Uterus (tissue), 4 donors: ENCODE results near the gene SEC24D. TPM values are rescaled to one million over a fixed set of nuclear protein-coding genes. Genes with fewer than 3 reads are reported as not detected.

Experiments
- DNase-seq, 2 donors: peaks; one replicate each; pipeline ENCODE4 v3.0.0-alpha.2; 2019 to 2020
- H3K27ac ChIP-seq, 2 donors: fragments of 200-600 bp; sonication (generic); 1 replicate in 1 of 2; 2 replicates in 1 of 2; pipeline ENCODE4 v1.5.1; 2016 to 2018
- H3K27me3 ChIP-seq, 2 donors: fragments of 200-600 bp; sonication (generic); one replicate each; pipeline ENCODE4 v1.5.1; 2018 to 2019; ENCODE audit warnings: control low read depth in 1 of 2
- H3K36me3 ChIP-seq, 2 donors: fragments of 200-600 bp; sonication (generic); one replicate each; pipeline ENCODE4 v1.5.1; 2019; ENCODE audit warnings: control low read depth in 1 of 2
- H3K4me1 ChIP-seq, 2 donors: fragments of 200-600 bp; sonication (generic); one replicate each; pipeline ENCODE4 v1.5.1; 2018 to 2019; ENCODE audit warnings: control low read depth in 1 of 2
- H3K4me3 ChIP-seq, 2 donors: fragments of 200-600 bp; sonication (generic); 1 replicate in 1 of 2; 2 replicates in 1 of 2; pipeline ENCODE4 v1.5.1; 2018 to 2019; ENCODE audit warnings: mild to moderate bottlenecking in 1 of 2
- H3K9me3 ChIP-seq, 2 donors: fragments of 200-600 bp; sonication (generic); one replicate each; pipeline ENCODE4 v1.5.1; 2019; ENCODE audit warnings: control low read depth in 1 of 2
- CTCF ChIP-seq, 4 experiments: fragments of 200-600 bp in 2 of 4; fragments of 450-650 bp in 2 of 4; sonication (generic) in 2 of 4; IDR thresholded peaks; one replicate each; pipeline ENCODE4 v1.5.1; 2016 to 2019; ENCODE audit warnings: antibody characterized with exemption in 4 of 4, mild to moderate bottlenecking in 2 of 4, moderate library complexity in 1 of 4
- POLR2A ChIP-seq, 2 donors: fragments of 450-650 bp; IDR thresholded peaks; one replicate each; pipeline ENCODE4 v1.6.1; 2016; ENCODE audit warnings: antibody characterized with exemption in 2 of 2, mild to moderate bottlenecking in 1 of 2, moderate library complexity in 1 of 2
- intact Hi-C: fragments of 100-400 bp; cut with DNase I; formaldehyde crosslinking; loops from one replicate; pipeline ENCODE4 v1.15.1; 2023; ENCODE audit warnings: low total_unique reads
- total RNA-seq, 4 donors: library from RNA; depleted of rRNA in 3 of 4; stranded (reverse); fragments of >200 nt in 3 of 4; gene quantifications; one replicate each; pipeline versions ENCODE4 v1.1.0 to v1.2.4, GENCODE V29; 2014 to 2023
- donor health status: DM: yes; HTN: yes; CAD: no.

Gene SEC24D
- total RNA-seq, 4 donors from 2014 or later, result 26.1 to 107 (median 61.0) TPM

- TF ChIP-seq POLR2A (IDR thresholded peaks at IDR 0.05) (peak; percentile 54 to 64), CTCF (IDR thresholded peaks at IDR 0.05) (peak in 2 of 4 experiments; percentile 12 to 14)
- intact Hi-C loops, result no loop called here
- H3K27ac ChIP-seq, result peak within 1 kb of the TSS; percentile 87 to 90
- no peaks in the 10 kb centered on the region for H3K4me1 ChIP-seq
- H3K27me3 ChIP-seq, result no peaks in the 10 kb centered on the region
- H3K9me3 ChIP-seq, result no peaks in the 10 kb centered on the region
- peak; percentile 91 to 93 for DNase-seq
- H3K36me3 ChIP-seq, result no peaks in the 10 kb centered on the region
- H3K4me3 ChIP-seq, result peak within 1 kb of the TSS; percentile 65 to 83
Measured at GRCh38 chr4:118684873-118685811, 150.8 kb downstream of the SEC24D start, which contains the start of gene METTL14. METTL14 (plus strand) TSS chr4:118685392; CDS start chr4:118685535, 143 bp downstream.

GRCh38 chr4:118683513-118683912 is 152.4 kb downstream of the SEC24D start:
- Histone ChIP-seq H3K27ac (no peak overlapping the region), H3K36me3 (no peaks in the 10 kb centered on the region), H3K4me3 (no peak overlapping the region), H3K9me3 (no peaks in the 10 kb centered on the region), H3K27me3 (no peaks in the 10 kb centered on the region), H3K4me1 (no peaks in the 10 kb centered on the region)
- no peak for DNase-seq
- intact Hi-C loops, result no loop called here
- TF ChIP-seq POLR2A (IDR thresholded peaks at IDR 0.05) (no peak), CTCF (IDR thresholded peaks at IDR 0.05) (no peak)

GRCh38 chr4:118682928-118683327 is 153.0 kb downstream of the SEC24D start:
- TF ChIP-seq POLR2A (IDR thresholded peaks at IDR 0.05) (no peak), CTCF (IDR thresholded peaks at IDR 0.05) (peak in 1 of 4 experiments; percentile 17)
- no peak for DNase-seq
- Histone ChIP-seq H3K36me3 (no peaks in the 10 kb centered on the region), H3K4me3 (no peak overlapping the region), H3K9me3 (no peaks in the 10 kb centered on the region), H3K27ac (no peak overlapping the region), H3K27me3 (no peaks in the 10 kb centered on the region), H3K4me1 (no peaks in the 10 kb centered on the region)
- intact Hi-C loops, result no loop called here

GRCh38 chr4:118680808-118681207 is 155.1 kb downstream of the SEC24D start:
- no peak for TF ChIP-seq CTCF (IDR thresholded peaks at IDR 0.05)
- no peak for TF ChIP-seq POLR2A (IDR thresholded peaks at IDR 0.05)
- Histone ChIP-seq H3K36me3 (no peaks in the 10 kb centered on the region), H3K27me3 (no peaks in the 10 kb centered on the region), H3K4me1 (no peaks in the 10 kb centered on the region), H3K27ac (no peak overlapping the region), H3K4me3 (no peak overlapping the region), H3K9me3 (no peaks in the 10 kb centered on the region)
- intact Hi-C loops, result no loop called here
- no peak for DNase-seq

- Histone ChIP-seq H3K27ac (no peak overlapping the region), H3K4me1 (no peaks in the 10 kb centered on the region), H3K36me3 (no peaks in the 10 kb centered on the region), H3K9me3 (no peaks in the 10 kb centered on the region), H3K4me3 (no peak overlapping the region), H3K27me3 (no peaks in the 10 kb centered on the region)
- no peak for TF ChIP-seq CTCF (IDR thresholded peaks at IDR 0.05)
- TF ChIP-seq POLR2A (IDR thresholded peaks at IDR 0.05), result no peak
- intact Hi-C loops, result no loop called here
- DNase-seq, result no peak
Measured at GRCh38 chr4:118676128-118676527, 159.8 kb downstream of the SEC24D start.
